Measurements from ENCODE around the gene DNER.
"Not testable (repeated sequence)": the region's sequence is repeated elsewhere in the genome, so short reads cannot be mapped to it uniquely, and the experiment has no call there.

The DNER gene

DNA sequence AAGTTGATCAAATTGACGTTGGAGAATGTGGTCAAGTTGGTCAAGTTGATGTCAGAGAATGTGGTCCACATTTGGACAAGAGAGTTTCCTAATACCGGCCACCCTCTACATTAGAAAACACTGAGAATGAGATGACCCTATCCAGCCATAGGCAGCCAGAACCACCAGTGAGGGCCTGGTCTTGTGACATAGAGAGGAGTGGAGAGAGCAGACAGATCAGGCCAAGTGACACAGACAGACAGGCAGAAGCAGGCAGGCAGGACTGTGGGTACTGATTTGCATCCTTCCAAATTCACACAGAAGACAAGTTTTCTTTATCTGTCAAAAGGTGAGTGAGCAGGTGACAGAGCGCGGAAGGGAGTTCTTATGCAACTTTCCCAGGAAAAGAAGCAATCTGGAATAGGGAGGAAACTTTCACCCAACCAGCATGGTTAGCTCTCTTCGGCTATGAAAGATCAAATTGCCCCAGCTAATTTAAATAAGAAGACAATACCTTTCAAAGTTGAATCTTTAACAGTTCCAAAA lies 334.2 kb downstream of the DNER start:
- DNase-seq: no peak

- DNase-seq: no peak
Measured at GRCh38 chr2:229378386-229378785, 336.0 kb downstream of the DNER start.

- DNase-seq: no peak
Measured at GRCh38 chr2:229376866-229377265, 337.5 kb downstream of the DNER start.

- DNase-seq: no peak
Measured at GRCh38 chr2:229375251-229375650, 339.1 kb downstream of the DNER start.

GRCh38 chr2:229373311-229373710 lies 341.0 kb downstream of the DNER start:
- not testable (repeated sequence) for DNase-seq

GRCh38 chr2:229372207-229372606 lies 342.1 kb downstream of the DNER start:
- no peak for DNase-seq

DNA sequence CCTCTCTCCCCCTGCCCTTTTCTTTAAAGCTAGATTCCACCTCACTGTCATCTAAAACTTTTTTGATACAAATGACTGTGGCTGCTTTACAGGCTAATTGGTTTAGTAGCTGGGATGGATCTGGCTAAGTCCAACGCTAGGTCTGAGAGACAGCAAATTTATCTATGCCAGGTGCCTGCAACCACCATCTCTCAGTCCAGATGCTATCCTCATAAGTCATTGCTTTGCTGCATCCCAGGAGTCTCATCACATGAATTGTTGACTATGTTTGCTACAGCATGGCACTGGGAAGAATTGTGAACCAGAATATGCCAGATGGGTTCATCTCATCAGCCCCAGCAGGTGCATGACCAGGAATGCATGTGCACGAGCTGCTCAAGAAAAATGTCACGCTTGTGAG lies 343.3 kb downstream of the DNER start:
- no peak for DNase-seq

DNA sequence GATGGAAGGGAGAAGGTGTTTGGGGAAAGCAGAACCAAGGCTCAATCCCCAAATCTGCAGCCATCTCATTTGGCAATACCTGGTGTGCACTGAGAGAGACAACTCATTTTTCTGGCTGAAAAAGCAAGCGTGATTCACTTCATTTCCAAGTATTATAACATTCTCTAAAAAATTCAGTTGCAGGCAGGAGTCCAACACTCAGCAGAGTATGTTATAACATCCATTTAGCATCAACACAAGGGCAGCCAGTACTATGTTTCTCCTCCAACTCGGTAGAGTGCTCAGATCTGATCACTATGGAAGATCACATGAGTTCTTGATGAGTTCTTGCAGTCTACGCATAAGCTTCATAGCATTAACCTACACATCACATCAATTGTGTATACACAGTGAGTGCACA lies 343.8 kb downstream of the DNER start:
- no peak for DNase-seq

DNA sequence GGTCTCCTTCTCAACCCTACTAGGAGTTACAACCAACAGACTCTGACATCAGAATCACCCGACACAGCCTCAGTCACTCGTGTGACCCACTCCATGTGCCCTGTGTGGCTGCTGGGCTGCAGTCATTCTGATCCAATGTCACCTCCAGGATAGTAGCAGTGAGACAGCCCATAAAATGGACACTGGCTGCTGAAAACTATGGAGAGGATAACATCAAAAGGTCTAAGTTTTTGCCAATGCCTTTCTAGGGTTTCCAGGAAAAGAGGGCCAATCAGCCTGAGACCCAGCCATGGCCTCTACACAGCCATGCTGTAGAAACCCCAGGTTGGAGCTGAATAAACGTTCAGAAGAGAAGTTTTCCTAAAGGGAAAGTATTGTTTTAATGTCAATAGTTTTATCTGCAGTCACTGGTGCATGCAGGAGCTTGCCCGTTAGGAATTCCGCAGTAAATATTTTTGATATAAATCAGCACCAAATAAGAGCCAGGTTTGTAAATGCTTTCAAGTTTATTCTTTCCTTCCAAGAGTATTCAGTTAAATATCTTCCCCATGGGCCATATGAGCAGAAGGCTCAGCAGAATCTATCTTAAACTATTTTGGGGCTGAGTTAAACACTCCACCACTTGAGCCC lies 351.1 kb downstream of the DNER start:
- no peak for DNase-seq

GRCh38 chr2:229350883-229351282 lies 363.5 kb downstream of the DNER start:
- no peak for DNase-seq

DNA sequence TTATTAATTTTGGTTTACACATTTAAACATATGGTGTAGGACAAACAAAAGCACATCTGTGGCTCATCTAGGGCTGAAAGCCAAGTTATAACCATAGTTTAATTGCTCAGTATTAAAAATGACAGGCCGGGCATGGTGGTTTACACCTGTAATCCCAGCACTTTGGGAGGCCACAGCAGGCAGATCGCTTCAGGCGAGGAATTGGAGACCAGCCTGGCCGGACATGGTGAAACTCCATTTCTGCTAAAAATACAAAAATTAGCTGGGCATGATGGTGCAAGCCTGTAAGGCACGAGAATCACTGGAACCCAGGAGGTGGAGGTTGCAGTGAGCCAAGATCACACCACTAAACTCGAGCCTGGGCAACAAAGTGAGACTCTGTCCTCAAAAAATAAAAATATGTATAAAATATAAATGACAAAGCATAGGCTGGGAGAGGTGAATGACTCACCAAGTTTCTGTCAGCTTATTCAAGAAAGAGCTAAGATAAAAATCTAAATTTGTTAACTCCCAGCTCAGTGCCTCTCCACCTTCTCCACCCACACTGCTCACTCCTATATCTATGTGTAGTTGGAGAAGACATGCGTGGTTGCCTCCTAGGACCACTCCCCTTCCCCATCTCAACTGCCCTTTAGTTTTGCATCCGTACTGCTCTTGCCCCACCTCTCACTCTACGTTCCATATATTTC lies 364.1 kb downstream of the DNER start:
- no peak for DNase-seq

- DNase-seq: no peak
Measured at GRCh38 chr2:229348128-229348527, 366.2 kb downstream of the DNER start.

DNA sequence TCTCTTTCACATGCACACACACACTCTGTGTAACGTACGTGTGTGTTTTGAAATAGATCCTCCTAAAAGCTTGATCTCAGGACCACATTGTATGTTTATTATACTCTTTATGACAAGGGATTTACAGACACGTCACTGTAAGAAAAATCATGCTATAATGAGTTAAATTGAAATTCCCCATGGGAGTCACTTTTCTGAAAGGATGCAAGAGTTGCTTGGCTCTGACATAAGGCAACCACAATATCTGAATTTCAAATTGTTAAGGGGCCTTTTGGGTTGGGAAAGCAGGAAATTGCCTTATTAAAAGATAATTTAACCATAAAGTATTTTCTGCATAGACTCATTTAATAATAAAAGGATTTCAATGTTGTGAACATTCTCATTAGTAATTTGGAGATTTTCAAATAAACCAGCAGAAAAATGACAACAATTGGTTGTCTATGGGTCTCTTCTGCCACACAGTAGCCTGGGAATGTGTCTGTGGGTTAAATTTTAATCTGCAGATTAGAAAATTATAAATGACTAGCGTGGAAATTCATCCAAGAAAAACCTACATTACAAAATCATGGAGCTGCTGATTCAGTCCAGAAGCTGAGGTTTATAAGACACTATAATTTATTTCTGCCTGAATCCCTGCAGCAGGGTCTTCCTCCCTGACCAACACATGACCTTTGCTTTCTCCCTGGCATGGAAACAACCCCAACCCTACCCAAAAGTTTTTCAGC lies 367.4 kb downstream of the DNER start:
- DNase-seq: no peak

GRCh38 chr2:229344955-229345354 lies 369.4 kb downstream of the DNER start:
- DNase-seq: no peak

DNA sequence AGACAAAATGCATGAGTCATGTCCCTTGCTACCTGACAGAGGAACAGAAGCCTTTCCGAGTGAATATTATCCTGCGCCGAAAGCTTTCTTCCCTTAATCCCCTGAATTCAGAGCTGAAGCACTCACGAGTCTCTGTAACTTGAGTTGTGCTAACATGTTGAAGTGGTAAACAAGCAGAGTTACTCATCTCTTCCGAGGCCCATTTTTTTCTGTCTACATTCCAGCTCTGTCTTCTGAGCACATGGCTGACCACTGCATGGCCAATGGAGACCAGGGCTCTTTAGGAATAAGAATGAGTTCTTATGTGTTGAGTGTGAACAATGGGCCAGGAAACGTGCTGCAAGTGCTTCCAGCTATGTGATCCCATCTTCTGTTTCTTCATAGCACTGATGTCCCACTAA lies 370.2 kb downstream of the DNER start:
- DNase-seq: no peak

- DNase-seq: no peak
Measured at GRCh38 chr2:229343661-229344060, 370.7 kb downstream of the DNER start.

GRCh38 chr2:229342376-229342775 lies 372.0 kb downstream of the DNER start:
- no peak for DNase-seq

- no peak for DNase-seq
Measured at GRCh38 chr2:229340086-229340760, 374.1 kb downstream of the DNER start.

GRCh38 chr2:229339618-229340017 lies 374.7 kb downstream of the DNER start:
- no peak for DNase-seq

- DNase-seq: not testable (repeated sequence)
Measured at GRCh38 chr2:229339171-229339570, 375.2 kb downstream of the DNER start.

- no peak for DNase-seq
Measured at GRCh38 chr2:229335877-229336346, 378.4 kb downstream of the DNER start.

GRCh38 chr2:229335330-229335729 lies 379.0 kb downstream of the DNER start:
- no peak for DNase-seq

- no peak for DNase-seq
Measured at GRCh38 chr2:229330952-229331351, 383.4 kb downstream of the DNER start.

All from NCI-H1417 treated with DMSO at 0.1 percent for 48 hours (cell line).